NCI-H345 (cell line): Measurements from ENCODE around the gene VEPH1.

Experiments
- DNase-seq: peaks from one replicate; lab custom pipeline; 2025; lab: John Stamatoyannopoulos, UW

The VEPH1 gene

DNA sequence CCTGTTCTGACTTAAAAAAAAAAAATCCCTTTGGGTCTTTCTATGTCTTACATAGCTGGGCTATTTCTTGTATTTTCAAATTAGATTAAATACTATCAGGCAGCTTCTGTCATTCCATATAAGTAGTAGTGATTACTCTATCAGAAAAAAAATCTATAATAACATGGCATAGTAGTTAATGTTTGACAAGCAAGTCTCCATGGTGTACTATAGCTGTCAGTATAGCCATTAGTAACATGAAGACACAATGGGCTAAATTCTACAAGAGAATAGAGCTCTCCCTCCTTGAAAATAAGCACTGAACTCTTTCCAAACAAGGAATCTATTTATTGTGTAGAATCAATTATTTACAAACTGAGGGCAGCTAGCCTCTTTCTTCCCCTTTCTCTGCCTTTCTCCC is 19.4 kb upstream of the VEPH1 start:
- no peak for DNase-seq

DNA sequence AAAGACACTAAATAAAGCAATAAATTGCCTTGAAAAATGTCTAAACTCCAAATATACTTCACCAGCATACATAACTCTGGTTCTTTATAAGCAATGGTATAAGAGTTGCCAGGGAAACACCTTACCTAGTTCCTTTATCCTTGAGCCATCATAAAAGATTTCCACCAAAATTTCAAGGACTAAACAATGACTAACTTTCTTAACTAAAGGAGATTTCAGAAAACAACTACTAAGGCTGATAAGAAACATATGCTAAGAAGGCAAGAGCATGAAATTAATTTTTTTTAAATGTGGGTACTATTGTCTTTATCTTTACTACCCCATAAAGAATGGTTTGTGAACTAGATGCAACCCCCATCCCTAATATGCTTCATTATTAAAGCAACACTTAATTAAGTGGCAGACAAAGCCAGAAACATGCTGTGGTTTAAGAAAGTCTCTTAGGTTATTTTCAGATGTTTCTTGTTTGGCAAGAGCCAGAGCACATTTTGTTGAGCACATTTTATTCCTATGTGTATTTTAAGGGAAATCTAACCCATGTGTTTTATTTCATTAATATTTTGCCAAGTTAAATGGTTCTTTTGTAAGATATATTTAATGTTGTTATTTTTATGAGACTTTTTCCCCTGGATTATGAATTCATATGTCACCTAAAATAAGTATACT is 17.4 kb upstream of the VEPH1 start:
- no peak for DNase-seq

DNA sequence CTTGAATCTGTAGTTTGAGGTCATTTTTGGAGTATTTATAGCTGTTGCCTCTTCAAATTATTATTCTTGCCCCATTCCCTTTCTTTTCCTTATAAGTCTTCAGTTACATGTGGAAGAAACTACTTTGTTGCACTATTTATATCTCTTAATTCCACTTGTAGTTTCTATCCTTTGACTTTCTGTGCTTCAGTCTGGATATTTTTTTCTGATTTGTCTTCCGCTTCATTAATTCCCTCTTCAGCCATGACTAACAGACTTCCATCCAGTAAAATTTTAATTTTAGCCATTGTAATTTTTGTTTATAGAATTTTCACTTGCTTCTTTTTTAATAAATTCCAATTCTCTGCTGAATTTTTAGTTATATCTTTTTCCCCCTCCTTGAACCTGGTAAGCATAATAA is 15.7 kb upstream of the VEPH1 start:
- no peak for DNase-seq

DNA sequence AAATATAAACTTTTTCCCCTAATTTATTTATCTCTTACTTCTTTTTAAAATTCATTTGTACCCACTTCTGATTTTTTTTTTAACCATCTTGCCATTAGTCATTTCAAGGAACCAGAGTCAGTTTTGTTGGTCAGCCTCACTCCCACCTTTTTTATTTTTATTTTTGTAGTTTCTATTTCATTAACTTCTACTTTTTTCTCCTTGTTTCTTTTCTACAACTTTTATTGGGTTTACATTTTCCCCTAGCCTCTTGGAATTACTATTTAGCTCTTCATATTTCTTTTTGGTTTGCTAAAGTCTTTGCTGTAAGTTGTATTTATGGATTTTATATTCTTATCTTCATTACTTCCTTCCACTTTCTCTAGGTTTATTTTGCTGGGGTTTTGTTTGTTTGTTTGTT is 13.7 kb upstream of the VEPH1 start:
- DNase-seq = no peak

- no peak for DNase-seq
Observed at GRCh38 chr3:157515398-157515797, 12.2 kb upstream of the VEPH1 start.

DNA sequence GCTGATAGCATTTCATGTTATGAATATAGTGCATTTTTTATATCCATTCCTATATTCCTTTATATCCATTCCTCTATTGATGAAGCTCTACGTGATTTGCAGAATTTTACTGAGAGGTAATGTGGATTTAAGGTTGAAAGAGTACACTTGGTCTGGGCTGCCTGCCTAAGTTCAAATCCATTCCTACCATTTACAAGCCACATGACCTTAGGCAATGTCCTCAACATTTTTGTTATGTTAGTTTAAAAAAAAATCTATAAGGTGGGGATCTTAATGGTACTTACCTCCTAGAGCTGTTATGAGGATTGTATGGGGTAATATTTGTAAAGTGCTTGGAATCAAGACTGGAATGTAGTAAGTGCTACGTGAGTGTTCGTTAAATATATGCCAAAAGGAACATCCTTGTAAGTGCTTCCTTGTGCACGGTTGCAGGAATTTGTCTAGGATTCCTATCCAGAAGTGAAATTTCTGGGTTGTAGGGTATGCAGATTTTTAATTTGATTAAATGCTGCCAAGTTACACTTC is 11.2 kb upstream of the VEPH1 start:
- no peak for DNase-seq

GRCh38 chr3:157513585-157513984 is 10.4 kb upstream of the VEPH1 start:
- no peak for DNase-seq

DNA sequence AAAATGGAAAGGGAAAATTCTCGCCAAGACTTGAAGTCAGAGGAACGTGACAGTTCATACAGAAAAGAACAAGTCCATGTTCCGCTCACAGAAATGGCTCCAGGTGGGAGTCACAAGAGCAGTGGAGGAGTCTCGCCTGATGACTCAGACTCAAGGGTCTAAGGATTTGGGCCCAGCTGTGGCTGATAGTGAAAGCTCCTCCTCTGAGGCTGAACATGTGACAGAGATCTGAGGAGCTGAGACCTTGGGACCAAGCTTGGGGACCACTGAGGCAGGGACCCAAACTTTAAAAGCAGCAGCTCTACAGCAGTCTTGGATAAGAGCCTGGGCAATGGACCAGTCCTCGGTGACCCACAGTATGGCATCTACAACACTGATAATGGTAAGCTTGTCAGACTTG is 9.3 kb upstream of the VEPH1 start:
- DNase-seq = no peak

- DNase-seq = no peak
Observed at GRCh38 chr3:157508461-157508860, 5.2 kb upstream of the VEPH1 start.

DNA sequence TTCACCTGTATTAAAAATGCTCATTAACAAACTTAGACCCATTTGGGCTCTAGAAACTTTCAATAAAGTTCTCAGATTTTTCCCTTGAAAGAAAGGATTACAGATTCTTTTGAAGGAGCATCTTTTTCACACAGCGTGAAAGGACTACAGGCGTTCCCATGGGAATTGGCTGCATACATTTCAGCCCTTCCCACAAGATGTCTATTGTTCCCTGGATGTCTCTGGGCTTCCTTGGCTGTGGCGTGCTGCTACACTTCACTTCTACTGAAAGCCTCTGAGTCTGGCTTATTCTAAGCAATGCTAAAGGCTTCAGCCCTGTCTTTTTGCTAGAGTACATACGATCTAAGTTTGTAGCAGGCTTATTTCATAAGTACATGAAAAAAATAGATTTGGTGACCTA is 1.4 kb downstream of the VEPH1 start:
- no peak for DNase-seq

DNA sequence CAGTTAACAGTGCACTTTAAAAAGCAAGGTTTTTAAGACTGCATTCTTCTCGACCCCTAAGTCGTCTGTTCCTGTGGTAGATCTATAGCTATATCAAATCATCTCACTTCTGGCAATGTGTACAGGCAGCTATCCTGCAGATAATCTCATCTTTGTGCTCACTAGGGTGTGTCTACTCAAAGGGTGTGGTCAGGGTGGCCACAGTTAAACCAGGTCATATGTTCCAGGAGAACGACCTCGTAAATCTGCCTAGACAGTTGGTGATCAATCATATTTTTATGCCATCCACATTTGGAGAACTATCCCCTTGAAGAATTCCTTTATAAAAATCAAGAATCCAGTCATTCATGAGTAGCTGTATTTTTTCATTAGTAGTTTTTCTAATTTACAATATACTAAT is 3.0 kb downstream of the VEPH1 start:
- no peak for DNase-seq

DNA sequence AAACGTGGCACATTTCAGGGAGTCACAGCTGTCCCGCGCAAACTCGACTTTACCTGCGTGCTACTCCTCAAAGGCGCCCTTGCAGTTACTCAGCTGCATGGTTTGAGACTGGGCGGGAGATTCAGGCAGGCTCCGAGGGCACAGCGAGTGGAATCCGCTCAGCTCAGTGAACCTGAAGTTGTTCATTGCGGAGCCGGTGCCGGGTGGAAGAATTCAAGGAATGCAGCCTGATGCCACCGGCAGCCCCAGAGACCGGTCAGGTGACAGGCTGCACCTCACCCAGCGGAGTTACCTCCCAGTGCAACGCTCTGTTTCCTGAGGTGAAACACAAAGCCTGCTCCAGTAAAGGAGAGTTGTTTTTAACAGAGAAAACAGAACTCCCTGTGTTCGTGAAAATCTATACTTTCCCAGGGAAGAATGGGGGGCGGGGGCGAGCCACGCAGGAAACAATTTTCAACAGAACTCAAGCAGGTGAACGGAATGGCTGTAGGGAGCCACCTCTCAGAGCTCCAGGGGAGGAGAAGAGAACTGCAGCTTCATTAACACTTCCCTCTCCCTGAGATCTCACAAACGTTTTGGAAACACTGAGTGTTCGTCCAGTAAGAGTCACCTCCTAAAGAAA is 3.8 kb downstream of the VEPH1 start:
- no peak for DNase-seq

DNA sequence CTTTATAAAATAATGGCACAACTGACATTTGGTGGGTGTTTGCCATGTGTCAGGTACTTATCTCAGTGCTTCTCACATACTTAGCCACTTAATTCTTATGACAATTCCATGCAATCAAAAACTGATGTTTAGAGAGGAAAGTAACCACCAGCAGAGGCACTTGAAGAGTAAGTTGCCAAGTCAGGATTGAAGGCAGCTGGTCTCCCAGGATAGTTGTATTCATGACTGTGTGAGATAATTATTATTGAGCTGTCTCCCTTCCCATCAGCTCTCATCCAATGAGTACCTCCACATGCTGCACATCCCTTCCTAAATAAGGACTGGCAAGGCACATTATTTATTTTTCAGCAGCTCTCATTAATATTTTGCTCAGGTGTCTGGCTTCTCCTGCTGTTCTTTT is 4.8 kb downstream of the VEPH1 start:
- DNase-seq = no peak

DNA sequence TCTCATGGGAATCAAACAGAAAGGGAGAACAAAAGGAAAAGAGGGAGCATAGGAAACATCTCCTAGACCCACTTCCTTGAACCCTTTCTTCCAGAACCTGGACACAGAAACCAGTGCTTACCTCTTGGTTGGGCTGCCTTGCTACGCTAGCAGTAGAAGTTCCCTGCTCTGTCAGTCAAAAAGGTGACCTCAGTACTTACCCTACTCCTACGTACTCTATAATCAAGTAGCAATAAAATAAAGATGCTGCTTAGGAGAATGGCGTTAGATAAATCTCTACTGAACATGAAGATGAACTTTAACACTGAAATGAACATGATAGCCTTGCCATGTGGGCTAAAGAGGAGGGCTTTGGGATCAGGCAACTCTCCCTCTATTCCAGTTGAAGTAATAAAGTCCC is 7.4 kb downstream of the VEPH1 start:
- no peak for DNase-seq

GRCh38 chr3:157494581-157495281 is 8.5 kb downstream of the VEPH1 start:
- peak; percentile 91 for DNase-seq

DNA sequence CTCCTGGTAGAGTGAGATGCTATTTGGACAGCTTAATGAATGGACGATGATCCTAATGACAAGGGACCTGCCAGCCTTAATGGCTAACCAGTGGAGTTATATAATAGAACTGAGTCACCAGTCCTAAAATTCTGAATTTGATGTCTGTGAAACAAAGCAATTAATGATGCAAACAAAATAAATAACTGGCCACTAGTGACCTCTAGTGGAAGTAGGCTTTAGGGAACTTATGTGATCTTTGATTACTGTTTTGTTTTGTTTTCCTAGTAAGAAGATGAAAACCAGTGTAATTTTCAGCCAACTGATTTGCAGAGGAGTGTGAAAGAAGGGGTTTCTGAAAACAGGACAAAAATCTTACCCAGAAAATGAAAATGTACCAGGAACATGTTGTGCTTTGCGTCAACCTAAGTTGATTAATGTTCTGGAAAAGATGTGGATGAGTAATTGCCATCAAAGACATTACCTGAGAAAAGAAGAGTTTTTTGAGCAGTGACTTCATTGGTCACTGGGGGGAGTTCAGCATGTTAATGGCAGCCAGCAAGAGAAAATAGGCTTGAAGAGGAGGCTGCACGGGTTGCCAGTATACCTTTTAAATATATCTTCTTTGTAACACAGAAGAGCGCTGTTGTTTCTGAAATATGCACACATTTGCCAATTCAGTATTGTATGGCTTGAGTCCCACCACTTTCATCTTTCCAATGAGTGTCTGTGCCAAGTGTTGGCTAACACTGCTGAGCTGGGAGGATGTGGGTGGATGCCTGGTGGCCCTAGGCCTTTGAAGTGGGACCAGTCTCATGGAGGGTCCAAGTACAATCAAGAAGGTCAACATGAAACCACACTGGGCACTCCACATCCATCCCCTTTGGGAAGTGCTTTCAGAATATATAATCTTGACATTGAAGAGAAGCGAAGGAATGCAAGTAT is 9.3 kb downstream of the VEPH1 start:
- DNase-seq = peak; percentile 84

DNA sequence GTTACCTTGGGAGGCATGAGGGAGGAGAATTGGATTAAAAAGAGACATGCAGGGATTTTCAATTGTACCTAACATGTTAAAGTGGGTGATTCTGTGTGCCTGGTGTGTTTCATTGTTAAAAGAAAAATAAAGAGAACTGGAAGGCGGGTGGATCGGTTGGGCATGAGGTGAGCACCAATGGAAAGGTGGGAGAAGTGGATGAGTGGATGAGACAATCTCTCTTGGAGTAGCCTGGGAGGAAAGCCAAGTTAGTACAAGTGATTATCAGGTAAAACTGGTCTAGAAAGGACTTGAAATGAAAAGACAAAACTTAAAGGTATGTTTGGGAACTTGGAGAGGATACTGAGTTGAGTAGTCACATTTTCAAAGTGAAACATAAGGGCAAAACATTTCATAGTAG is 12.1 kb downstream of the VEPH1 start:
- peak; percentile 76 for DNase-seq

- no peak for DNase-seq
Observed at GRCh38 chr3:157488144-157488543, 15.1 kb downstream of the VEPH1 start.

DNA sequence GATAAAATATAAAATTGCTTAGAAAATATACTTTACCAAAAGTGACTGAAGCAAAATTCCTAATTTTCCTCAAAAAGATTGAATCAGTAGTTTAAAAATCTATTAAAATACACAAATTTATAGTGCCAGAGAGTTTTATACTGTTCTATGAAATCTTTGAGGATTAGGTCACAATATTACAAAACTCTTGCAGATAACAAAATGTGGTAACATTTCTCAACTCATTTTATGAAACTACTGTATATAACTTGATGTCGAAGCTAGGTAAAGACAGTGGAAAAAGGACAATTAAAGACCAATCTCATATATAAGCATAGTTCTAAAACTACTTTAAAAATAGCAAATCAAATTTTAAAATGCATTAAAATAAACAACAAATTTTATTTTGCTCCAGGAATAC is 15.9 kb downstream of the VEPH1 start:
- no peak for DNase-seq

DNA sequence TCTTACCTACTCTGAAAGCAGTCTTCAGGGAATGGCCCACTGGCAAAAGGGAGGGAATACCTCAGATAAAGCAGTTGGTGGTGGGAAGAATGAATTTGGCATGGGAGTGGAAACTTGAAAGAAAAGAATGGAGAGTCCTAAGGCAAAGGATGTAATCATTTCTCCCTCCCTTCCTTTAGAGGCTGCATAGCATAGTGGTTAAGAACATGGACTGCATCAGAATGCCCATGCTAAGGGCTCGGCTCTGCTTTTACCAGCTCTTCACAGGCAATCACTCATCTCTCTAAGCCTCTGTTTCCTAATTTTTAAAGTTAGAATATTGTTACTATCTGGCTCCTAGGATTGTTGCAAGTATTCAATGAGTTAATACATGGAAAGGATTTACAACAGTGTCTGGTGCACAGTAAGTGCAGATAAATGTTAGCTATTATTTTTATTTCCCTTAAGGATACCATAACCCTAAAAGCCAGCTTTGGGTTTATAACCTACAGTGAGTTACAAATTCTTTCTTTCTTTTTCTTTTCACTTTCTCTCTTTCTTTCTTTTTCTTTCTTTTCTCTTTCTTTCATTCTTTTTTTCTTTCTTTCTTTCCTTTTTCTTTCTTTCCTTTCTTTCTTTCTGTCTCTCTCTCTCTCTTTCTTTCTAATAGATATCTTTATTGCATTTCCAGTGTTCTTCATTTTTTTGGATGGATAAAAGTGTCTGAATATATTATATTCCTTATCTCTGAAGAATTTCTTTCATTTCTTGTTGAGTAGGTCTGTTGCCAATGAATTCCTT is 23.6 kb downstream of the VEPH1 start:
- no peak for DNase-seq

DNA sequence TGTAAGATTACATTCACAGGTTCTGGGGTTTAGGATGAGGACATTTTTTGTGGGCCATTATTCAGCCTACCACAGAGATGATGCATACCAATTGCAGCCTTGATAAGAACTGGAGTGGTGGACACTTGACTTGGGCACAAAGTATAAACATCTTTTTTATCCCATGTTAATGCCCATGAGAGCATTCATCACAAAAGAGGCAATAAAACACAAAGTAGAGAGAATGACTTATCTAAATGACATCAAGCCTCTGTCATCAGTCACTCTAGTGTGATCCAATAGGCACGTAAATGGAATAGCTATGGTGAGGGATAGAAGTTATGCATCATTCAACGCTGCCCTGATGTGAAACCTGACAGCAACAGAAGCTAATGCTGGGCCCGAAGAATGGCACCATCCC is 25.8 kb downstream of the VEPH1 start:
- no peak for DNase-seq
